GM18507 (cell line): ENCODE measurements around the gene C1orf50.

ENCODE experiments used
- DNase-seq: peaks from one replicate; pipeline ENCODE4 v3.0.0; 2011; ENCODE audit warnings: low read depth; ENCODE audit not compliant: insufficient read length; ENCODE audit errors: extremely low spot score
- FAIRE-seq: peaks from 2 replicates; lab custom pipeline; 2011; peaks lifted over from hg19 to GRCh38; lab: Jason Lieb, UNC

The C1orf50 gene

DNA sequence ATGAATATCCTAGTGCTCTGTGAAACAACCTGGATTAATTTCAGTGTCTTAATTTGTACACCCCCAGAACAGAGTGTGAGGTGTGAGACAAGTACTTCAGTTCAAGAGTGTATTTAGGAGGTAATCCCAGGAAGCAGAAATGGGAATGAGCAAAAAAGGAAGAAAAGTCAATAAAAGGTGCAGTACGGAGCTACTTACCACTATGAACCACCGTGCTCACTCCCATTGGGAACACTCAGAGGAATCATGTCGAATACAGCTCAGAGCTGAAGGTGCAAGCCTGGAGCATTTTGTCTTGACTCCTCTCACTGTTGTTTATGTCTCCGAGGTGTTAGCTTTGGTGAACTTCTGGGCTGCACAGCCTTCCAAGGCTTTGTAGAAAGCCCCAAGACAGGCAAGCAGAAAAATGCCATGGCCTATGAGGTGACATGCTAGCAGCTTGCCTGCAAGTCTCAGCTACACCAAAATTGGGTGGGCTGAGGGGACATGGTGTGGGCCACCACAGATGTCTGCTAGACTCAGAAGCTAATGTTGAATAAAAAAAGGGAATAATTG lies 57.5 kb downstream of the C1orf50 start:
- no peak for FAIRE-seq
- DNase-seq = no peak

GRCh38 chr1:42825036-42825851 lies 58.2 kb downstream of the C1orf50 start:
- no peak for FAIRE-seq

More at GRCh38 chr1:42825036-42825851, 58.2 kb downstream of the C1orf50 start:
- DNase-seq = no peak
